Keratinocyte (primary cell): ENCODE measurements around the gene ICA1L. TPM values are rescaled to one million over a fixed set of nuclear protein-coding genes. Genes with fewer than 3 reads are reported as not detected.

Experiments used
- DNase-seq: peaks from one replicate; pipeline ENCODE4 v3.0.0-alpha.2; 2011; ENCODE audit warnings: low read depth, missing footprints, low spot score
- FAIRE-seq: peaks from 2 replicates; lab custom pipeline; 2011; peaks lifted over from hg19 to GRCh38; lab: Jason Lieb, UNC
- H2AFZ ChIP-seq: 2 replicates; pipeline ENCODE4 v1.6.0; 2012; ENCODE audit warnings: low read length, control low read depth, inconsistent platforms; ENCODE audit not compliant: control insufficient read depth
- H3K27ac ChIP-seq: 2 replicates; pipeline ENCODE4 v1.5.1; 2011; ENCODE audit warnings: low read length; ENCODE audit not compliant: control insufficient read depth, insufficient read depth
- H3K27me3 ChIP-seq: 3 replicates; pipeline ENCODE4 v1.6.0; 2011; ENCODE audit warnings: low read length; ENCODE audit not compliant: control insufficient read depth, insufficient read depth; ENCODE audit errors: extremely low read depth
- H3K36me3 ChIP-seq, 2 experiments: 2 replicates in 1 of 2; 3 replicates in 1 of 2; pipeline ENCODE4 v1.5.1; 2011; ENCODE audit warnings: low read length in 2 of 2, mild to moderate bottlenecking in 1 of 2; ENCODE audit not compliant: control insufficient read depth in 2 of 2, insufficient read depth in 2 of 2; ENCODE audit errors: extremely low read depth in 1 of 2
- H3K4me1 ChIP-seq: 3 replicates; pipeline ENCODE4 v1.5.1; 2011; ENCODE audit warnings: low read length; ENCODE audit not compliant: control insufficient read depth, insufficient read depth; ENCODE audit errors: extremely low read depth
- H3K4me2 ChIP-seq: 3 replicates; pipeline ENCODE4 v1.6.0; 2011; ENCODE audit warnings: low read depth, low read length; ENCODE audit not compliant: control insufficient read depth, insufficient read depth; ENCODE audit errors: extremely low read depth
- H3K4me3 ChIP-seq, 3 experiments: fragments of 200-600 bp in 1 of 3; sonication (generic) in 1 of 3; 2 replicates in 2 of 3; 3 replicates in 1 of 3; pipeline ENCODE4 v1.5.1; 2011 to 2016; ENCODE audit warnings: low read length in 3 of 3, mild to moderate bottlenecking in 3 of 3, control low read depth in 2 of 3, inconsistent platforms in 1 of 3, low read depth in 1 of 3, mixed read lengths in 1 of 3, mixed run types in 1 of 3, moderate library complexity in 1 of 3; ENCODE audit not compliant: control insufficient read depth in 2 of 3, insufficient read depth in 2 of 3; ENCODE audit errors: extremely low read depth in 1 of 3
- H3K79me2 ChIP-seq: 2 replicates; pipeline ENCODE4 v1.6.0; 2012; ENCODE audit warnings: low read length; ENCODE audit not compliant: control insufficient read depth, insufficient read depth
- H3K9ac ChIP-seq: 3 replicates; pipeline ENCODE4 v1.6.0; 2011; ENCODE audit warnings: low read length; ENCODE audit not compliant: control insufficient read depth, insufficient read depth; ENCODE audit errors: extremely low read depth
- H3K9me1 ChIP-seq: 3 replicates; pipeline ENCODE4 v1.6.0; 2011; ENCODE audit warnings: low read length; ENCODE audit not compliant: control insufficient read depth, insufficient read depth; ENCODE audit errors: extremely low read depth
- H3K9me3 ChIP-seq: 2 replicates; pipeline ENCODE4 v1.5.1; 2012; ENCODE audit warnings: low read depth, low read length; ENCODE audit not compliant: control insufficient read depth
- H4K20me1 ChIP-seq: 3 replicates; pipeline ENCODE4 v1.6.0; 2011; ENCODE audit warnings: low read length; ENCODE audit not compliant: control insufficient read depth, insufficient read depth; ENCODE audit errors: extremely low read depth
- EZH2 ChIP-seq: IDR thresholded peaks from one replicate; pipeline ENCODE4 v1.6.1; 2012; ENCODE audit warnings: inconsistent platforms, mild to moderate bottlenecking, low read length, moderate library complexity
- dilution Hi-C: fragments of 300-500 bp; cut with MboI; formaldehyde crosslinking; loops from one replicate; pipeline ENCODE4 v1.7.0; 2020; ENCODE audit warnings: low sequenced_read_pairs; ENCODE audit not compliant: extremely low pct_ligation_motif_present
- polyA plus RNA-seq, 5 experiments: library from polyadenylated mRNA; depleted of rRNA in 3 of 5; stranded (reverse) in 3 of 5; stranded (forward) in 1 of 5; unstranded in 1 of 5; fragments of >200 nt; gene quantifications; 1 replicate in 1 of 5; 2 replicates in 3 of 5; 3 replicates in 1 of 5; pipeline versions ENCODE4 v1.2.1 to v1.2.3, GENCODE V29; 2011 to 2012; ENCODE audit warnings: missing spikeins in 2 of 5, low read depth in 1 of 5, low replicate concordance in 1 of 5
- TF ChIP-seq, protein P1 (sequence below), 3 experiments: IDR thresholded peaks in 1 of 3; conservative IDR thresholded peaks in 1 of 3; optimal IDR thresholded peaks in 1 of 3; 2 replicates in 2 of 3; 3 replicates in 1 of 3; pipeline versions ENCODE3 to v1.5.1; 2011; ENCODE audit warnings: low read length in 3 of 3, mild to moderate bottlenecking in 3 of 3, moderate library complexity in 2 of 3, control low read depth in 1 of 3, inconsistent platforms in 1 of 3; ENCODE audit not compliant: insufficient read depth in 2 of 3; ENCODE audit errors: extremely low read depth in 1 of 3

The ICA1L gene
- polyA plus RNA-seq, 1 donor (not counting 4 experiments of a cell fraction or from before 2014, with no cell fraction given) = 2.2 TPM

- Histone ChIP-seq H3K79me2 (no peaks in the 10 kb centered on the region), H3K4me3 (no peak overlapping the region), H3K27ac (no peak overlapping the region), H3K4me2 (no peak overlapping the region), H3K9ac (no peak overlapping the region), H3K36me3 (no peaks in the 10 kb centered on the region), H3K27me3 (no peaks in the 10 kb centered on the region), H2AFZ (no peak overlapping the region), H3K4me1 (no peaks in the 10 kb centered on the region), H4K20me1 (no peaks in the 10 kb centered on the region), H3K9me1 (no peaks in the 10 kb centered on the region), H3K9me3 (no peaks in the 10 kb centered on the region)
- TF ChIP-seq, protein P1, sequence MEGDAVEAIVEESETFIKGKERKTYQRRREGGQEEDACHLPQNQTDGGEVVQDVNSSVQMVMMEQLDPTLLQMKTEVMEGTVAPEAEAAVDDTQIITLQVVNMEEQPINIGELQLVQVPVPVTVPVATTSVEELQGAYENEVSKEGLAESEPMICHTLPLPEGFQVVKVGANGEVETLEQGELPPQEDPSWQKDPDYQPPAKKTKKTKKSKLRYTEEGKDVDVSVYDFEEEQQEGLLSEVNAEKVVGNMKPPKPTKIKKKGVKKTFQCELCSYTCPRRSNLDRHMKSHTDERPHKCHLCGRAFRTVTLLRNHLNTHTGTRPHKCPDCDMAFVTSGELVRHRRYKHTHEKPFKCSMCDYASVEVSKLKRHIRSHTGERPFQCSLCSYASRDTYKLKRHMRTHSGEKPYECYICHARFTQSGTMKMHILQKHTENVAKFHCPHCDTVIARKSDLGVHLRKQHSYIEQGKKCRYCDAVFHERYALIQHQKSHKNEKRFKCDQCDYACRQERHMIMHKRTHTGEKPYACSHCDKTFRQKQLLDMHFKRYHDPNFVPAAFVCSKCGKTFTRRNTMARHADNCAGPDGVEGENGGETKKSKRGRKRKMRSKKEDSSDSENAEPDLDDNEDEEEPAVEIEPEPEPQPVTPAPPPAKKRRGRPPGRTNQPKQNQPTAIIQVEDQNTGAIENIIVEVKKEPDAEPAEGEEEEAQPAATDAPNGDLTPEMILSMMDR (optimal IDR thresholded peaks at IDR 0.05 in 1 of 3, IDR thresholded peaks at IDR 0.05 in 1 of 3, conservative IDR thresholded peaks at IDR 0.05 in 1 of 3; ENCODE audit: extremely low read depth in 1 of 3, insufficient read depth in 2 of 3, low read length in 3 of 3) = no peak
- FAIRE-seq (no peak), DNase-seq (no peak)
- dilution Hi-C loops = no loop called here
These were observed 102.4 kb downstream of the ICA1L start for GRCh38 chr2:202769201-202769600.

- no peaks in the 10 kb centered on the region for H3K79me2 ChIP-seq
- H3K36me3 ChIP-seq = no peaks in the 10 kb centered on the region
- no peaks in the 10 kb centered on the region for H3K9me1 ChIP-seq
- no peak overlapping the region for H3K4me3 ChIP-seq
- no peak overlapping the region for H3K27ac ChIP-seq
- H3K9ac ChIP-seq = no peak overlapping the region
- TF ChIP-seq, protein P1 (optimal IDR thresholded peaks at IDR 0.05 in 1 of 3, IDR thresholded peaks at IDR 0.05 in 1 of 3, conservative IDR thresholded peaks at IDR 0.05 in 1 of 3; ENCODE audit: extremely low read depth in 1 of 3, insufficient read depth in 2 of 3, low read length in 3 of 3) = no peak
- no peak for TF ChIP-seq EZH2
- no peaks in the 10 kb centered on the region for H3K4me1 ChIP-seq
- no peaks in the 10 kb centered on the region for H3K9me3 ChIP-seq
- H4K20me1 ChIP-seq = no peaks in the 10 kb centered on the region
- no peaks in the 10 kb centered on the region for H3K27me3 ChIP-seq
- dilution Hi-C loops = no loop called here
- FAIRE-seq (no peak), DNase-seq (no peak)
- no peak overlapping the region for H2AFZ ChIP-seq
- H3K4me2 ChIP-seq = no peak overlapping the region
These were observed 103.3 kb downstream of the ICA1L start for GRCh38 chr2:202768273-202768672.
